T-helper 2 cell (primary cell): Measurements from ENCODE around the gene GNPDA1.
"Not testable (repeated sequence)": the region's sequence is repeated elsewhere in the genome, so short reads cannot be mapped to it uniquely, and the experiment has no call there.

Experiments
- DNase-seq, 5 experiments: peaks; one replicate each; pipeline versions ENCODE4 v3.0.0 to v3.0.0-alpha.2; 2012 to 2022
- total RNA-seq, 2 donors: gene quantifications; one replicate each; lab custom pipeline; 2026; lab: John Stamatoyannopoulos, UW

Gene GNPDA1
- total RNA-seq: 13.7 to 15.0 reads per million in 2 donors

- peak; percentile 48 to 75 (median 57) for DNase-seq
Measured at GRCh38 chr5:142012792-142013388, at the start of gene GNPDA1. GNPDA1 (minus strand) TSS chr5:142013027; CDS start chr5:142012035, 992 bp downstream.

GRCh38 chr5:142059304-142059940 lies 46.6 kb upstream of the GNPDA1 start:
- no peak for DNase-seq

GRCh38 chr5:142057697-142058056 lies 44.9 kb upstream of the GNPDA1 start:
- no peak for DNase-seq

- no peak for DNase-seq
Measured at GRCh38 chr5:142056816-142057696, 44.2 kb upstream of the GNPDA1 start.

- DNase-seq: no peak
Measured at GRCh38 chr5:142055301-142055700, 42.5 kb upstream of the GNPDA1 start.

GRCh38 chr5:142053426-142054151 lies 40.8 kb upstream of the GNPDA1 start:
- DNase-seq: peak in 1 of 5 experiments; percentile 27

GRCh38 chr5:142052026-142052425 lies 39.2 kb upstream of the GNPDA1 start:
- not testable (repeated sequence) for DNase-seq

- no peak for DNase-seq
Measured at GRCh38 chr5:142048272-142048671, 35.4 kb upstream of the GNPDA1 start.

- DNase-seq: no peak
Measured at GRCh38 chr5:142046191-142046590, 33.4 kb upstream of the GNPDA1 start.

GRCh38 chr5:142040881-142041280 lies 28.1 kb upstream of the GNPDA1 start:
- DNase-seq: not testable (repeated sequence)

- DNase-seq: no peak
Measured at GRCh38 chr5:142040285-142040684, 27.5 kb upstream of the GNPDA1 start.

GRCh38 chr5:142038735-142039134 lies 25.9 kb upstream of the GNPDA1 start:
- no peak for DNase-seq

GRCh38 chr5:142037599-142037998 lies 24.8 kb upstream of the GNPDA1 start:
- not testable (repeated sequence) for DNase-seq

GRCh38 chr5:142036918-142037317 lies 24.1 kb upstream of the GNPDA1 start:
- no peak for DNase-seq

- DNase-seq: no peak
Measured at GRCh38 chr5:142034994-142035393, 22.2 kb upstream of the GNPDA1 start.

GRCh38 chr5:142033632-142034567 lies 21.1 kb upstream of the GNPDA1 start:
- peak in 1 of 5 experiments; percentile 7 for DNase-seq

GRCh38 chr5:142032747-142033631 lies 20.2 kb upstream of the GNPDA1 start:
- no peak for DNase-seq

GRCh38 chr5:142032150-142032549 lies 19.3 kb upstream of the GNPDA1 start:
- no peak for DNase-seq

- no peak for DNase-seq
Measured at GRCh38 chr5:142025637-142026036, 12.8 kb upstream of the GNPDA1 start.

- DNase-seq: peak; percentile 62 to 95 (median 76)
Measured at GRCh38 chr5:142024771-142025304, 12.0 kb upstream of the GNPDA1 start.
